SIG-M5 treated with dmso at 0.1 percent for 504 hours (cell line): ENCODE results near the gene FGF21.
"Not testable (repeated sequence)": the region's sequence is repeated elsewhere in the genome, so short reads cannot be mapped to it uniquely, and the experiment has no call there.

Experiments used
- DNase-seq: peaks from one replicate; lab custom pipeline; 2025; ENCODE audit not compliant: unreplicated experiment; lab: John Stamatoyannopoulos, UW

The FGF21 gene

DNA sequence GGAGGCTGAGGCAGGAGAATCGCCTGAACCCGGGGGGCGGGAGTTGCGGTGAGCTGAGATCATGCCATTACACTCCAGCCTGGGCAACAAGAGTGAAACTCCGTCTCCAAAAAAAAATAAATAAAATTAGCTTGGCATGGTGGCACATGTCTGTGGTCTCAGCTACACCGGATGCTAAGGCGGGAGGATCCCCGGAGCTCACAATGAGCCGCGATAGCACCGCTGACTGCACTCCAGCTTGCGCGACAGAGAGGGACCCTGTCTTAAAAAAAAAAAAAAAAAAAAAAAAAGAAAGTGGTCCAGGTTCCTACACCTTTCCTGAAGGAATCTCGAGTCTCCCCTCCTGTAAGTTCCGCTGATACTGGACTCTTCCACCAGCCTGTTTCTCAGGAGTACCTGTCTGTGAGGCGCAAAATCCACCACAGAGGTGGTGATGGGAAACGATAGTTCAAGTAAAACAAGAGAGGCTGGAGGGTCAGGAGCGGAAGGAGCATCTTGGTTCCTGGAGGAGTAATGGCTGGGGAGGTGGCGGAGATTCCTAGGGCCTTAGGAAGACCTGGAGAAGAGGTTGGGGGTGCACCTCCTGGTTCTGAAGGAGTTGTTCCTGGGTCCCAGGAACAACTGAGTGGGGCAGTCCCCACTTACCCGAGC is 3.4 kb upstream of the FGF21 start:
- DNase-seq, result no peak

DNA sequence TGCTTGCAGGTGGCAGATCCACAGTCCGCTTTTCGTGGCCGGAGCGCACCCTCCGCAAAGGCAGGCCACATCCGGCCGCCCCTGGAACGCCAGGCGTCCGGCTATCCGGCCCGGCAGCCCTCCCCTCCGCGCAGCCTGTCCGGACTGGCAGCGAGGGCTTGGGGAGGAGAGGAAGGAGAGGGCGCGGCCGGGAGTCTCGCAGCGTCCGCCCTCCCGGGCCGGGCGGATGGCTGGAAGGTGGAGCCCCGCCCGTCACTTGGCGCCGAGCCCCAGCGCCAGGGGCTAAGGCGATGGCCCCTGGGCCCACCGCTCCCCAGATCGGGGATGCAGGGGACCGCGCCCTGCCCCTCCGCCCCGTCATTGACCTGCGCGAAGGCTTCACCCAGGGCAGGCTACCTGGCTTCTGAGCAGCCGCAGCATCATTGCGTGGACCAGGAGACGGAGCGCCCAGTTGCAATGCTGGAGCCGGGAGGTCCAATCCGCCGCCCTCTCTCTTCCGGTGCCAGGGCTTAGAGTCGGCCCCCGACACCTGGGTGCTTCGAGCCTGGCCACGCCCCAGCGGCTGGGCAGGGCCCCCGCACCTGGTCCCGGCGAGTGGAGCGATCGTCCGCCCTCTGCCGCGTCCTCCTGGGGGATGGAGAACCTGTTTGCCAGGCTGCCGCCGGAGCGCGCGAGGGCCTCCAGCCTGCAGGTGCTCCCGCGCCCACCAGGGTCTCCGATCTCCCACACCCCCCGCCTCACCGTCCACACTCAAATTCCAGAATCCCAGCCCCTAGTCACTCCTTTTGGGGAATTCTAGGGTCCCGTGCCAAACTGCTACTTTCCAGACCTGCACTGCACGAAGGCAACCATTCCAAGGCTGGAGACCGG is 2.6 kb upstream of the FGF21 start, which contains the start of gene FUT1:
FUT1 (minus strand) TSS at position 146 of the 870 bp plus-strand sequence. CDS start 1,360 bp downstream, outside the sequence.
- DNase-seq, result peak; percentile 63

DNA sequence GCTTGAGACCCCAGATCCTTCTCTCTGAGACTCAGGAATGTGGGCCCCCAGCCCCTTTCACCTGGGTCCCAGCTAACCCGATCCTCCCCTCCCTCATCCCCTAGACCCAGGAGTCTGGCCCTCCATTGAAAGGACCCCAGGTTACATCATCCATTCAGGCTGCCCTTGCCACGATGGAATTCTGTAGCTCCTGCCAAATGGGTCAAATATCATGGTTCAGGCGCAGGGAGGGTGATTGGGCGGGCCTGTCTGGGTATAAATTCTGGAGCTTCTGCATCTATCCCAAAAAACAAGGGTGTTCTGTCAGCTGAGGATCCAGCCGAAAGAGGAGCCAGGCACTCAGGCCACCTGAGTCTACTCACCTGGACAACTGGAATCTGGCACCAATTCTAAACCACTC is 463 bp downstream of the FGF21 start:
- DNase-seq, result no peak

DNA sequence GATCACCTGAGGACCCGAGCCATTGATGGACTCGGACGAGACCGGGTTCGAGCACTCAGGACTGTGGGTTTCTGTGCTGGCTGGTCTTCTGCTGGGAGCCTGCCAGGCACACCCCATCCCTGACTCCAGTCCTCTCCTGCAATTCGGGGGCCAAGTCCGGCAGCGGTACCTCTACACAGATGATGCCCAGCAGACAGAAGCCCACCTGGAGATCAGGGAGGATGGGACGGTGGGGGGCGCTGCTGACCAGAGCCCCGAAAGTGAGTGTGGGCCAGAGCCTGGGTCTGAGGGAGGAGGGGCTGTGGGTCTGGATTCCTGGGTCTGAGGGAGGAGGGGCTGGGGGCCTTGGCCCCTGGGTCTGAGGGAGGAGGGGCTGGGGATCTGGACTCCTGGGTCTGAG is 888 bp downstream of the FGF21 start:
- no peak for DNase-seq

DNA sequence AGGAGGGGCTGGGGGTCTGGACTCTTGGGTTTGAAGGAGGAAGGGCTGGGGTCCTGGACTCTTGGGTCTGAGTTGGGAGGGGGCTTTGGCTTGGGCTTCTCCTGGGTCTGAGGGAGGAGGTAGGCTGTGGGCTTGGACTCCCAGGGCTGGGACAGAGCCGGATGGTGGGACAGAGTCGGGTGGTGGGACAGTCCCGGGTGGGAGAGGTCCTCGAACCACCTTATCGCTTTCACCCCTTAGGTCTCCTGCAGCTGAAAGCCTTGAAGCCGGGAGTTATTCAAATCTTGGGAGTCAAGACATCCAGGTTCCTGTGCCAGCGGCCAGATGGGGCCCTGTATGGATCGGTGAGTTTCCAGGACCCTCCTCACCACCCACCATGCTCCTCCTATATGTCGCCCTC is 1.4 kb downstream of the FGF21 start:
- no peak for DNase-seq

DNA sequence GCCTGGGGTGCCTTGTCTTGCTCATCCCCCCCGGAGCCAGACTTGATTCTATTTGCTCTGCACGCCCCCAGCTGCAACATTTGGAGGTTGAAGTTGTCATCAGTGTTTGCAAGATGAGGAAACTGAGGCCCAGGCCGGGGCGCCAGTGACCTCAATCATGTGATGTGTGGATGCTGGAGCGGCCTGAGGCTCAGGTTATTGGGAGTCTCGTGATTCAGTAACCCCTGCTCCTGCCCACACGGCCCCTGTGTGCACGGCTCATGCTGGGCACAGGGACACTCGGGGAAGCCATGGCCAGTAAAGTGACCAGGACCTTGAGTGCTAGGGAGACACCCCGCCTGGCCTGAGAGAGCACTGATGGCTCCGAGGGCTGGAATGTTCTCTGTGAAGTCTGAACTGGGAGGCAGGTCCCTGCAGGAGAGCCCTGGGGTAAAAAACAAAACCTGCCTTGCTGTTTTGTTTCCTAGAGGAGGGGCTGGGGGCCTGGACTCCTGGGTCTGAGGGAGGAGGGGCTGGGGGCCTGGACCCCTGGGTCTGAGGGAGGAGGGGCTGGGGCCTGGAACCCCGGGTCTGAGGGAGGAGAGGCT is 1.9 kb downstream of the FGF21 start:
- DNase-seq, result no peak

DNA sequence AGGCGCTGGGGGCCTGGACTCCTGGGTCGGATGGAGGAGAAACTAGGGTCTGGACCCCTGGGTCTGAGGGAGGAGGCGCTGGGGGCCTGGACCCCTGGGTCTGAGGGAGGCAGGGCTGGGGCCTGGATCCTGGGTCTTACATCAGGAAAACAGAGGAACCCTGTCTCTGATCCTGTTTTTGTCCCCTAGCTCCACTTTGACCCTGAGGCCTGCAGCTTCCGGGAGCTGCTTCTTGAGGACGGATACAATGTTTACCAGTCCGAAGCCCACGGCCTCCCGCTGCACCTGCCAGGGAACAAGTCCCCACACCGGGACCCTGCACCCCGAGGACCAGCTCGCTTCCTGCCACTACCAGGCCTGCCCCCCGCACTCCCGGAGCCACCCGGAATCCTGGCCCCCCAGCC is 2.4 kb downstream of the FGF21 start:
- no peak for DNase-seq

DNA sequence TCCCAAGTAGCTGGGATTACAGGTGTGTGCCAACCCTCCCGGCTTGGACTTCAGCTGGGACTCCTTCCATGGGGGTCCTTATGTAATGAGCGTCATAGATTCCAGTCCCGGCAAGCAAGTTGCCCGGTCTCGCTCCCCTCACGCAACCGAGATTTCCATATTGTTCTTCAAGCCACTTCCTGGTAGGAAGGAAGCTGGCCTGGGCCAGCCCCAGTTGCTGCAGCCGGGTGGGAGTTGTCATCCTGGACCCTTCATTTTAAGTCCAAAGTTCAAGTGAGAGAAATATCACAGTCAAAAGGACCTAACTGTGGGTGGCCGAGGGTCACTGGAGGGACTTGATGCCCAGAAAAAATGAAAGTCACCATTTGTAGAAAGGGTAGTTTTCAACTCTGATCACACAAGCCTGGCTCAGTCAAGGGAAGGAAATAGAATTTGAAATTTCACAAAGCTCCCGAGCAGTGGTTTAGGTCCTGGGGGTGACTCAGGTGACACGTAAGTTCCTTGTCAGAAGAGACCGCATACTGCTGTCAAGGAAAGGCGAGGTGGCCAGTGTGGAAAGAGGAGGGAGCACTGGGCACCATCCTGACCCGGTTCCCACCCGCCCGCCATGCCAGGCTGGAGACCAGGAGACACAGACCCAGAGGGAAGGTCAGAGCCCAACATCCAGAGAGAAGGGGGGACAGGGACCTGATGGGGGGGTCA is 5.3 kb downstream of the FGF21 start:
- no peak for DNase-seq

DNA sequence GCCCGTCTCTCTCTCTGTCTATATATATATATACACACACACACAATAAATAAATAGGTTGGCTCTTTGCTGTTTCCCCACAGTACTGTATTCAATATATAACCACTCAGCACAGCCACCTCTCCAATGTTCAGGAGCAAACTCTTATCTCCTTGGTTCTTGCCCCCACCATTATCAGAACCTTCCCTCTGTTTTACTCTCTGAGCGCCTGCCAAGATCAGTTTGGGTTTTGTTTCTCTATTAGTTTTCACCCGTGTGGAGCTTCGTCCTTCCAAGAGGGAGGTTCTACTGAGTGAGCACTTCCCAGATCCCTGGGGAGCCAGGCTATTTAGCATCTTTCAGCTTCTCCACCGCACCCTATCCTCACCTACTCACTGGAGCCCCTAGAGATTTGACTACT is 10.5 kb downstream of the FGF21 start:
- DNase-seq, result not testable (repeated sequence)

DNA sequence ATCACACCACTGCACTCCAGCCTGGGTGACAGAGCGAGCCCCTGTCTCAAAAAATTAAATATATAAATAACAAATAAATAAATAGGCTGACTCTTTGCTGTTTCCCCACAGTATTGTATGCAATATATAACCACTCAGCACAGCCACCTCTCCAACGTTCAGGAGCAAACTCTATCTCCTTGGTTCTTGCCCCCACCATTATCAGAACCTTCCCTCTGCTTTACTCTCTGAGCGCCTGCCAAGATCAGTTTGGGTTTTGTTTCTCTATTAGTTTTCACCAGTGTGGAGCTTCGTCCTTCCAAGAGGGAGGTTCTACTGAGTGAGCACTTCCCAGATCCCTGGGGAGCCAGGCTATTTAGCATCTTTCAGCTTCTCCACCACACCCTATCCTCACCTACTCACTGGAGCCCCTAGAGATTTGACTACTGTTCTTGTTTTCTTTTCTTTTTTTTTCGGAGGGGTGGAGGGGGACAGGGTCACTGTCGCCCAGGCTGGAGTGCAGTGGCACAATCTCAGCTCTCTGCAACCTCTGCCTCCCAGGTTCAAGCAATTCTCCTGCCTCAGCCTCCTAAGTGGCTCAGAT is 12.9 kb downstream of the FGF21 start:
- not testable (repeated sequence) for DNase-seq

DNA sequence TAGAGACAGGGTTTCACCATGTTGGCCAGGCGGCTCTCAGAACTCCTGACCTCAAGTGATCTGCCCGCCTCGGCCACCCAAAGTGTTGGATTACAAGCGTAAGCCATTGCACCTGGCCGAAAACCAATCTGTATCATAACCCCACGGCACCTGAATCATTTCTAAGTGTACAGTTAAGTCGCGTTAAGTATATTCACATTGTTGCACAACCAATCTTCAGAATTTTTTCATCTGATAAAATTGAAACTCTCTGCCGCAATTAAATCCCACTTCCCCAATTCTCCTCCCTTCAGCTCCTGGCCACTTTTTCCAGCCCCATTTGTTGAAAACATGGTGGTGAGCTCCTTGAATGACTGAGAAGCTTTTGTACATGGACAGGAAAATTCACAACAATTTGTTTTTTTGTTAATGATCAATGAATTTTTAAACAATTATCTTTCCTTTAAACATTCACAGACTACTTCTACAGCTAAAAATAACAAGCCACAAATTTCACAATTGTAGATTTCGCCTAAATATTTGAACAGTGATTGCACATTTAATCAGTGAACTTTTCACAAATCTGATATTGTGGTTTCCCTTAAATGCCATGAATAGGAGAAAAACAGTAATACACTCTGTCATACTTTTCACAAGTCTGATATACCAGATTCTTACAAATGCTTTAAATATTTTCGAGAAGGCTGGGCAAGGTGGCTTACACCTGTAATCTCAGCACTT is 13.8 kb downstream of the FGF21 start:
- DNase-seq, result peak; percentile 49

DNA sequence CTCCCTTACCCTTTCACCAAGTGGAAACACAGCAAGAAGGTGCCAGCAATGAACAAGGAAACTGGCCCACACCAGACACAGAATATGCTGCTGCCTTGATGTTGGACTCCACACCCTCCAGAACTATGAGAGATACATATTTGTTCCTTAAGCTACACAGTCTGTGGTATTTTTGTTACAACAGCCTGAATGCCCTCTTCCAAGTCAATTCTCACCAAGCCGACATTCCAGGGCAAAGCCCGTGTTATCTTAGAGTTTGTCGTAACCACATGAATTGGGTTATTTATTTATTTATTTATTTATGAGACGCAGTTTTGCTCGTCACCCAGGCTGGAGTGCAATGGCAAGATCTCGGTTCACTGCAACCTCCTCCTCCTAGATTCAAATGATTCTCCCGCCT is 14.9 kb downstream of the FGF21 start:
- no peak for DNase-seq

DNA sequence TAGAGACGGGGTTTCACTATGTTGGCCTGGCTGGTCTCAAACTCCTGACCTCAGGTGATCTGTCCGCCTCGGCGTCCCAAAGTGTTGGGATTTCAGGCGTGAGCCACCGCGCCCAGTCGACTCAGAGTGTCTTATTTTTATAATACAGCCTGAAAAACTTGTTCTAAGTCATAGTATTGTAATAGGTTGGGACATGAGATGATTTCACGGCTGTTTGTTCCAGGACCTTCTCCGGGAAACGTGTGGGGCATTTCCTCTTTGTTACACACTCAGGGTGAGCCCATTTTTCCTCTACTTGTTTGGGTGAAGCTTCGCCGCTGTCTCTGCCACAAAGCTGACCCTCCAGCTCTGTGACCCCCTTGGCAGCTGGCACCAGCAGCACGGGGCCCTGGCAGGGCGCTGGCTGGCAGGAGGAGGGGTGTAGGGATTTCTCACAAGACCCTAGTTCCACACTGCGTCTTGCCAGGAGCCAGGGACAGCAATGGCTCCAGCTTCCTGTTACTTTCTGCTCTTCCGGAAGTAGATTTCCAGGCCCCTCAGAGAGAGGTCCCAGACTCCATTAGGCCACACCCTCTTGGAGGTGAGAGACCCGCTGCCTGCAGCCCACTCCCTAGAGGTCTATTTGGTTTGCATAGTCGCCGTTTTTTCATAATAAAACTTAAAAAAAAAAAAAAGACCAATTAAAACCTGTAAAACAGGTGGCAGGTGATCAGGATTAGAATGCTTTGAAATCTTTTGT is 15.6 kb downstream of the FGF21 start:
- DNase-seq, result no peak

DNA sequence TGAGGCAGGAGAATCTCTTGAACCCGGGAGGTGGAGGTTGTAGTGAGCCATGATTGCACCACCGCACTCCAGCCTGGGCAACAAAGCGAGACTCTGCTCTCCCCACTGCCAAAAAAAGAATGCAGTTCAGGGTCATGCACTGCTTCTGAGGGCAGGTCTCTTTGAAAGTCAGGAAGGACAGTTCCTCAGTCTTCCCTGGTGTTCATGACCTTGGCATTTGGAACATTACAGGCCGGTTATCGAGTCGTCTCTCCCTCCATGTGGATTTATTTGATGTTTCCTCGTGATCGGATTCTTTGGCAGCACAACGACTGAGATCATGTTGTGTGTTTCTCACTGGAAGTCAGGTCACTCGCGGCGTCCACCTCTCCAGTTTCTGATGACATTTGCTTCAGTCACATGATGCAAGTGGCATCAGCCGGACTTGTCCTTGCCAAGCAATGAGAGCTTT is 17.2 kb downstream of the FGF21 start:
- DNase-seq, result no peak

DNA sequence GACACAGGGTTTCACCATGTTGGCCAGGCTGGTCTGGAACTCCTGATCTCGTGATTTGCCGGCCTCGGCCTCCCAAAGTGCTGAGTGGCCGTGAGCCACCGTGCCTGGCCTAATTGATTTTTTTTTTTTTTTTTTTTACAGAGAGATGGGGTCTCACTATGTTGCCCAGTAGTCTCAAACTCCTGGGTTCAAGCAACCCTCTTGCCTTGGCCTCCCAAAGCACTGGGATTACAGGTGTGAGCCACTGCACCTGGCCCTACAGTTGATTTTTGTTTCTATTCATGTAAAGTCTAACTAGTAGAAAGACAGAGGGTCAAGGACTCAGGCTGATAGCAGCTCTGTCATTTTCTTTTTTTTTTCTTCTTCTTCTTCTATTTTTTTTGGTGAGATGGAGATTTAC is 21.8 kb downstream of the FGF21 start:
- no peak for DNase-seq

DNA sequence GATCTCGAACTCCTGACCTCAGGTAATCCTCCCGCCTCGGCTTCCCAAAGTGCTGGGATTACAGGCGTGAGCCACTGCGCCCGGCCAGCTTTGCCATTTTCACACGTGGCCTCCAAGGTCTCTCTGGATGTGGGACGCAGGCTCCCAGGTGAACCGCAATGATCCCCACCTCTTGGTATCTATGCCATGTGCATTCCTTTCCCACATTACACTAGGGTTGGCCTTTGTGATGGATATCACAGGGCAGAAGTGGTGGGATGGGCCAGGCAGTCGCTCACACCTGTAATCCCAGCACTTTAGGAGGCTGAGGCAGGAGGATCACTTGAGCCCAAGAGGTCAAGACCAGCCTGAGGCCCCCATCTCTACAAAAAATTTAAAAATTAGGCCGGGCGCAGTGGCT is 22.4 kb downstream of the FGF21 start:
- no peak for DNase-seq

DNA sequence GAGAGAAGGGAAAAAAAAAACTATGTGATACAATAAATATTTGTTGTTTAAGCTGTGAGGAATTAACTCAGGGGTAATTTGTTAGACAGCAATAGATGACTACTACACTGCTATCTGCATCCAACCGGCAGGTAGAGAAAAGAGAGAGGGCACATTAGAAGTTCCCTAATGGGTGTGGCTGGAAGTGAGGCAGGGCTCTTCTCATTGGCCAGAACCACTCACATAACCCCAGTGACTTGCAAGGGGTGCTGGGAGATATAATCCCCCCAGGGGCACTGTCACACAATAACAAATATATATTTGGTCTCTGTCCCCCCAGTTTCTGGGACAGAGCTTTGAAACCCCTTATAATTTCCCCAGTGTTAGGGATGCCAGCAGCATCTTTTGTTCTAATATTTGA is 24.3 kb downstream of the FGF21 start:
- DNase-seq, result no peak

DNA sequence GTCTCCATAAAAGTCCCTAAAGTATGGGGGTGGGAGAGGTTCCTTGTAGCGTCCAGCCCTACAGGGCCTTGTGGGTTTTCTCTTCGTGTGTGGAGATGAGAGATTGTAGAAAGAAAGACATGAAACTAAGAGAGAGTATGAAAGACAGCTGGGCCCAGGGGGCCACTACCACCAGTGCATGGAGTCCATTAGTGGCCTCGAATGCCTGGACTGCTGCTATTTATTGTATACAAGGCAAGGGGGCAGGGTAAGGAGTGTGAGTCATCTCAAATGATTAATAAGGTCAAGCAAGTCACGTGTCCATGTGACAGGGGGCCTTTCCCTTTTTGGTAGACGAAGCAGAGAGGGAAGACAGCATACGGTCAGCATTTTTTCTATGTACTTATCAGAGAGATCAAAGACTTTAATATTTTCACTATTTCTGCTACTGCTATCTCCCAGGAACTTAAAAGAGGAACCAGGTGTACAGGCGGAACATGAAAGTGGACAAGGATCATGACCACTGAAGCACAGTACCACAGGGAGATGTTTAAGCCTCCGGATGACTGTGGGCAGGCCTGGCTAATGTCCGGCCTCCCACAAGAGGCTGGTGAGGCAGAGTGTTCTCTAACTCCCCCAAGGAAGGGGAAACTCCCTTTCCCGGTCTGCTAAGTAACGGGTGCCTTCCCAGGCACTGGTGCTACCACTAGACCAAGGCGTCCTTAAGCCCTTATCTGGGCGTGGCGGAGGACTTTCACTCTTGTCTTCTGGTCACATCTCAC is 25.5 kb downstream of the FGF21 start:
- DNase-seq, result no peak

DNA sequence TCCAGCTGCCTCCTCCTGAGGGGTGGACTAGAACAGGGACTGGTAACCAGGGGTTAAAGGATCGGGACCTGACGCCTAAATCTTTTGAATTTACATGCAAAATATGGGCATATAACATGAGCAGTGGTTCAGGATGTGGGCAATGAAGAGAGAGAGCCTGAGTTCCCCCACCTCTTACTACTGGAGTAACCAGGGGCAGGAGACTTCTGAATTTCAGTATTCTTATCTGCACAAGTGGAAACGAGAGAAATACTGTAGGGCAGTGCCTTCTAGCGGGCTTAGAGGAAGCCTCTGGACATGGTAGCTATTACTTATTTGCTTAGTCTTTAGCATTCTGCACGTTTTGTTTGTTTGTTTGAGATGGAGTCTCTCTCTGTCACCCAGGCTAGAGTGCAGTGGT is 29.2 kb downstream of the FGF21 start:
- no peak for DNase-seq
